Activated T-cell treated with anti-CD3 and anti-CD28 coated beads, Interleukin-2, amount 50 U/mL, for 72 hours (primary cell): ENCODE measurements around the gene WDFY4. TPM values are rescaled to one million over a fixed set of nuclear protein-coding genes. Genes with fewer than 3 reads are reported as not detected.

Experiments
- ATAC-seq, 2 donors: fragments of 150-1000 bp; cut with Tn5 transposase; replicated peaks in 1 of 2; 2 replicates each; pipeline ENCODE4 v1.10.0; 2021; ENCODE audit warnings: moderate library complexity in 2 of 2, mild to moderate bottlenecking in 1 of 2
- DNase-seq, 2 donors: peaks; one replicate each; pipeline ENCODE4 v3.0.0; 2021 to 2022; ENCODE audit warnings: mixed read lengths in 1 of 2
- H3K27ac Mint-ChIP-seq: one replicate; pipeline ENCODE4 v1.8.0; 2022; ENCODE audit warnings: mild to moderate bottlenecking, moderate library complexity, mixed read lengths
- H3K27me3 Mint-ChIP-seq: one replicate; pipeline ENCODE4 v1.8.0; 2022; ENCODE audit warnings: low read depth, mixed read lengths
- H3K36me3 Mint-ChIP-seq, 2 donors: one replicate each; pipeline ENCODE4 v1.8.0; 2022; ENCODE audit warnings: mixed read lengths in 2 of 2, mild to moderate bottlenecking in 1 of 2; ENCODE audit not compliant: insufficient read depth in 2 of 2
- H3K4me1 Mint-ChIP-seq: one replicate; pipeline ENCODE4 v1.8.0; 2022; ENCODE audit warnings: low read depth, mixed read lengths
- H3K4me3 Mint-ChIP-seq, 2 donors: one replicate each; pipeline ENCODE4 v1.8.0; 2022; ENCODE audit warnings: mild to moderate bottlenecking in 2 of 2, mixed read lengths in 2 of 2, moderate library complexity in 2 of 2
- H3K9me3 Mint-ChIP-seq, 2 donors: one replicate each; pipeline ENCODE4 v1.8.0; 2022; ENCODE audit warnings: mixed read lengths in 2 of 2
- total RNA-seq, 2 donors: library from RNA; stranded (reverse); gene quantifications; one replicate each; pipeline ENCODE4 v1.2.3, GENCODE V29; 2022

The WDFY4 gene
- total RNA-seq, 2 donors from 2014 or later = 0.58 to 1.7 TPM

DNA sequence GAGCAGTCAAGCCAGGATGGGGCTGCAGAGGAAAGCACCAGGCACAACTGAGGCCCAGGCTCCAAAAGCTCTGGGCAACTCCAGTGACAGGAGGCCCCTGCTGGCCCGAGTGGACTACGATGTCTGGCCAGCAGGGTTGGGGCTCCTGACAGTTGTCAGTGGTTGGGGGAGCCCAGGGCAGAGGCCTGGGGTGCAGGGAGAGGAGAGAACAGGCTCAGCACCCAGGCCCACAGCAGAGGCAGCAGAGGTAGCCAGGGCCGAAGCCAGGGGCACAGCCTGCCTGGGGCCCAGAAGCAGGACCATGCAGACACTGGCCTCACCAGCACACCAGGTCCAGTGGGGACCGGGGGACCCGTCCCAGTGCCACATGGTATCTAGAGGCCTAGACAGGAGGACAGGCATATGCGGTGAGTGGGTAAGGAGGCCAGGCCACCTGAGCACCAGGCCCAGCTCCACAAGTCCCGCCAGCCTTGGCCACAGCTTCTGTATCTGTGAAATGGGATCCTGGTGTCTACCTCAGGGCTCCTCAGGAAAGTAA lies 301.0 kb downstream of the WDFY4 start:
- ATAC-seq (no peak), DNase-seq (no peak)
- no peaks in the 10 kb centered on the region for H3K36me3 Mint-ChIP-seq
- no peaks in the 10 kb centered on the region for H3K27me3 Mint-ChIP-seq
- H3K4me1 Mint-ChIP-seq = no peaks in the 10 kb centered on the region
- H3K27ac Mint-ChIP-seq = no peak overlapping the region
- no peaks in the 10 kb centered on the region for H3K9me3 Mint-ChIP-seq
- no peak overlapping the region for H3K4me3 Mint-ChIP-seq

GRCh38 chr10:48990226-48990625 lies 305.6 kb downstream of the WDFY4 start:
- H3K27ac Mint-ChIP-seq = no peak overlapping the region
- DNase-seq = no peak

DNA sequence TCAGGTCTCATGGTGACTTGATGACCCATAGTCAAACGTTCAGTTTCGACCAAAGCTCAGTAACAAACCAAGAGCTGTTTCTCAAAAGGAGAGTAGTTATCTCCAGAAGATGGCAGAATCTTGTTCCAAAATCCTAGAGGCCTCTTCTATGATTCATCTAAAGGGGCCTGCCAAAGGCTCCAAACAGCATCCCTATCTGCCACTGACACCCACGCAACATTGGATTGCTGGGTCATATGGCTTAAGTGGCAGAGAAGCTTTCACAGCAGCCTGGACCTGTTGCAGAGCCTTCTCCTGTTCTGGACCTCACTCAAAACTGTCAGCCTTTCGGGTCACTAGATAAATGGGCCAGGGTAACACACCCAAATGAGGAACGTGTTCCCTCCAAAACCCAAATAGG lies 309.0 kb downstream of the WDFY4 start:
- H3K9me3 Mint-ChIP-seq = no peaks in the 10 kb centered on the region
- H3K4me3 Mint-ChIP-seq = no peak overlapping the region
- H3K27ac Mint-ChIP-seq = no peak overlapping the region
- H3K27me3 Mint-ChIP-seq = no peaks in the 10 kb centered on the region
- no peak for DNase-seq
- no peaks in the 10 kb centered on the region for H3K36me3 Mint-ChIP-seq
- ATAC-seq = no peak
- H3K4me1 Mint-ChIP-seq = no peaks in the 10 kb centered on the region

More at GRCh38 chr10:48990226-48990625, 305.6 kb downstream of the WDFY4 start:
- Mint-ChIP-seq H3K4me3 (no peak overlapping the region), H3K4me1 (no peaks in the 10 kb centered on the region), H3K36me3 (no peaks in the 10 kb centered on the region), H3K9me3 (no peaks in the 10 kb centered on the region), H3K27me3 (no peaks in the 10 kb centered on the region)
- no peak for ATAC-seq

DNA sequence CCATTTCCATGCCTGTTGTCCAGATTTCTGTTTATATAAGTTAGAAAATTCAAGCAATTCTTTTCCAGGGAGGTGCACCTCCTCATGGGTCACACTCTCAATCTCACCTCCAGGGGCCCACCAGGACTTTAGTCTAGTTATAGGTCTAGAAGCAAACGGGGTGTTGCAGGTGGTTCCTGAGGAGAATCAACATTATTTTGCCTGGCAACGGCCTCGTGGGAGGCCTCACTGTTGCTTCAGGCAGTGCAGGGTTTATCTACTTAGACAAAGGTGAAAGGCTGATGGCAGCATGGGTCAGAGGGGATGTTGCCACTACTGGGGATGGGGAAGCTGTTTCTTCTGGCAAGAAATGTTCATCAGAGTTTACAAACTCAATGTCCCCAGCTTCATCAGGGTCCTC lies 311.7 kb downstream of the WDFY4 start:
- no peak for ATAC-seq
- no peak for DNase-seq
- Mint-ChIP-seq H3K27ac (no peak overlapping the region), H3K9me3 (peaks cover 0 to 1% of the 10 kb centered on the region in 2 donors), H3K27me3 (peaks cover 4% of the 10 kb centered on the region), H3K36me3 (peaks cover 0 to 1% of the 10 kb centered on the region in 2 donors), H3K4me3 (no peak overlapping the region), H3K4me1 (no peaks in the 10 kb centered on the region)

GRCh38 chr10:48999346-48999745 lies 314.7 kb downstream of the WDFY4 start:
- H3K4me1 Mint-ChIP-seq = no peaks in the 10 kb centered on the region
- H3K9me3 Mint-ChIP-seq = peaks cover 0 to 1% of the 10 kb centered on the region in 2 donors
- H3K27me3 Mint-ChIP-seq = peaks cover 6% of the 10 kb centered on the region
- H3K36me3 Mint-ChIP-seq = peaks cover 0 to 1% of the 10 kb centered on the region in 2 donors
- H3K4me3 Mint-ChIP-seq = no peak overlapping the region
- H3K27ac Mint-ChIP-seq = no peak overlapping the region
- DNase-seq (no peak), ATAC-seq (no peak)

- Mint-ChIP-seq H3K4me1 (no peaks in the 10 kb centered on the region), H3K9me3 (peaks cover 1 to 2% of the 10 kb centered on the region in 2 donors), H3K27ac (no peak overlapping the region), H3K4me3 (no peak overlapping the region), H3K36me3 (peaks cover 0 to 1% of the 10 kb centered on the region in 2 donors), H3K27me3 (peaks cover 6% of the 10 kb centered on the region)
- ATAC-seq = no peak
- DNase-seq = no peak
Observed at GRCh38 chr10:49000437-49001398, 316.0 kb downstream of the WDFY4 start.

DNA sequence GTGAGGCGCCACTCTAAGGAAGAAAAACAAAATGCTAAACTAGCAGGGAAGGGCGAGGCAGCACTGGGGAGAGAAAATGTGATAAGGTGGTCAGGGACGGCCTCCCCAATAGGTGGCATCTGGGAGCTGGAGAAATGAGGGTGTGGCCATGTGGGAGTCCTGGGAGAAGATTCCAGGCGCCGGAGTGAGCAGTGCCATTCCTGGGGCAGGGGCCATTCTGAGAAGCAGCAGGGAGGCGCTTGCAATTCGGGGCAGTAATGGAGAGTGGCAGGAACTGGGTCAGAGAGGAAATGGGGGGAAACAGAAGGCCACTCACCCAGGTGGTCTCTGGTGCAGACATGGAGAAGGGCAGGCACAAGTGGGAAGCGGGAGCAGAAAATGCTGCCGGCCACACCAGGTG lies 316.7 kb downstream of the WDFY4 start:
- Mint-ChIP-seq H3K4me1 (no peaks in the 10 kb centered on the region), H3K27ac (no peak overlapping the region), H3K9me3 (peaks cover 1 to 2% of the 10 kb centered on the region in 2 donors), H3K27me3 (peaks cover 6% of the 10 kb centered on the region), H3K4me3 (no peak overlapping the region), H3K36me3 (peaks cover 0 to 1% of the 10 kb centered on the region in 2 donors)
- ATAC-seq (no peak), DNase-seq (no peak)

GRCh38 chr10:49001870-49002672 lies 317.4 kb downstream of the WDFY4 start:
- H3K27ac Mint-ChIP-seq = no peak overlapping the region
- no peaks in the 10 kb centered on the region for H3K4me1 Mint-ChIP-seq
- H3K9me3 Mint-ChIP-seq = peaks cover 1 to 2% of the 10 kb centered on the region in 2 donors
- DNase-seq (no peak), ATAC-seq (no peak)
- H3K27me3 Mint-ChIP-seq = peaks cover 6% of the 10 kb centered on the region
- H3K36me3 Mint-ChIP-seq = peaks cover 0 to 1% of the 10 kb centered on the region in 2 donors
- H3K4me3 Mint-ChIP-seq = no peak overlapping the region

DNA sequence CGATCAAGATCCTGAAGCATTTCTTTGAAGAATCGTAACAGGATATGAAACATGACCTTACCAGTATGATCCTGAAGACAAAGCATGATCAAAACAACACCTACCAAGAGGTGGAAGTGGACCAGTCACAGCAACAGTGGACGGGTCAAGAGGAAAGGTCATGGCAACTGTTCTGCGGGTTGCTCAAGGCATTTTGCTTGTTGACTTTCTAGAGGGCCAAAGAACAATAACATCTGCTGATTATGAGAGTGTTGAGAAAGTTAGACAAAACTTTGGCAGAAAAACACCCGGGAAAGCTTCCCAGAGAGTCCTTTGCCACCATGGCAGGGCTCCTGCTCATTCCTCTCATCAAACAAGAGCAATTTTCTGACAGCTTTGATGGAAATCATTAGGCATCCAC lies 320.6 kb downstream of the WDFY4 start:
- Mint-ChIP-seq H3K4me1 (no peaks in the 10 kb centered on the region), H3K36me3 (peaks cover 0 to 1% of the 10 kb centered on the region in 2 donors), H3K4me3 (no peak overlapping the region), H3K27me3 (peaks cover 6% of the 10 kb centered on the region), H3K27ac (no peak overlapping the region), H3K9me3 (peaks cover 1 to 2% of the 10 kb centered on the region in 2 donors)
- no peak for DNase-seq
- ATAC-seq = no peak

- no peaks in the 10 kb centered on the region for H3K27me3 Mint-ChIP-seq
- H3K9me3 Mint-ChIP-seq = peaks cover 0 to 2% of the 10 kb centered on the region in 2 donors
- no peaks in the 10 kb centered on the region for H3K4me1 Mint-ChIP-seq
- no peaks in the 10 kb centered on the region for H3K36me3 Mint-ChIP-seq
- H3K4me3 Mint-ChIP-seq = no peak overlapping the region
- no peak for ATAC-seq
- no peak overlapping the region for H3K27ac Mint-ChIP-seq
- no peak for DNase-seq
Observed at GRCh38 chr10:49007129-49007528, 322.5 kb downstream of the WDFY4 start.

DNA sequence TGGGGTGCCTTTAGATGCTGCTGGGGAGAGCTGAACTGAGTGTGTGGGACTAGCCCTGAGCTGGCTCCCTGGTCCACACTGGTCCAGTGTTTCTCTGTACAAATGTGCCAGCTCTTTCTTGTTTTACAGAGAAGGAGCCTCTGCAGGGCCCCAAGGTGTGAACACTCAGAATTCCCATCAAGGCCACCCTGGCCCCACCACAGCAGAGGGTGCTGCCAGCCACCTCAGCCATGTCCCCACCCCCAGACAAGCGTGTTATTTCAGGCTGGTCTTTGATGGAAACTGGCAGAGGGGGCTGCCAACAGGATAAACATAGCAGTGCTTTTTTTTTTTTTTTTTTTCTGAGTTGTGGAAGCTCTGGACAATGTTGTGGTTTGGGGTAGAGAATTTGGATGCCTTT lies 323.4 kb downstream of the WDFY4 start:
- no peak overlapping the region for H3K27ac Mint-ChIP-seq
- ATAC-seq = no peak
- no peaks in the 10 kb centered on the region for H3K36me3 Mint-ChIP-seq
- DNase-seq = no peak
- H3K4me3 Mint-ChIP-seq = no peak overlapping the region
- H3K27me3 Mint-ChIP-seq = no peaks in the 10 kb centered on the region
- H3K9me3 Mint-ChIP-seq = peaks cover 0 to 2% of the 10 kb centered on the region in 2 donors
- H3K4me1 Mint-ChIP-seq = no peaks in the 10 kb centered on the region

DNA sequence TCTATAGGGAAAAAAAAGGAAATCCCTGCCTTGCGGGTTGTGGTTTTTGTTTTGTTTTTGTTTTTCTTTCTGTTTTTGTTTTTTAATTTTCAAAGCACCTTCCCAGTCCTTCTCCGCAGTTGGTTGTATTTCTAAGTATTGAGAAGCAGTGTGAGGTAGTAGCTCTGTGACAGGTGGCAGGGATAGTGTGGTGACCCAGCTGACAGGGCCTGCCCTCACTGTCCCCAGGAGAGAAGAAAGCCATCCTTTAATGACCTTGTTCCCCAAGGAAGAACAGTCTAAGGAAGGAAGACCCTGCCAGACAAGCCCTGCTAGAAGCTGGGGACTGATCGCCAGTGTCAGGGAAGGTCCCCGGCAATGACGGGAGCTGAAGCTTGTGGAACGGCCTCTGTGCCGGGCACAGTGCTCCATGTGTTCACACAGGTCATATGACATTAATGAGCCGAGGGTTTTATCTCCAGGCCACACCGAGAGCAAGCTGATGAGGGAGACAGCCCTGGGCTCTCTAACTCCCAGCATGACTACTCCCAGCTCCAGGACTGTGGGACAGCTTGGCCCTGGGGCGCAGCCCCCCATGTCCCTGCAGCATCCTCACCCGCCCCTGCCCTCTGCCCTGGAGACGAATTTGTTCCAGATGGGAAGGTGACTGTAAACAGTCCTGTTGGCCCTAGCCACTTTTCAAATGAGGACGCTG lies 324.0 kb downstream of the WDFY4 start:
- no peaks in the 10 kb centered on the region for H3K36me3 Mint-ChIP-seq
- H3K9me3 Mint-ChIP-seq = peaks cover 0 to 2% of the 10 kb centered on the region in 2 donors
- no peak for DNase-seq
- H3K4me3 Mint-ChIP-seq = no peak overlapping the region
- H3K4me1 Mint-ChIP-seq = no peaks in the 10 kb centered on the region
- H3K27me3 Mint-ChIP-seq = no peaks in the 10 kb centered on the region
- H3K27ac Mint-ChIP-seq = no peak overlapping the region
- ATAC-seq = no peak
